OCI-LY1 (cell line): ENCODE data around the gene FMN1.

Experiments used
- CTCF ChIP-seq: fragments of 200-600 bp; sonication (generic), shearing (Covaris generic); IDR thresholded peaks from 2 replicates; pipeline ENCODE4 v1.5.1; 2017; ENCODE audit warnings: mild to moderate bottlenecking, antibody characterized with exemption, low read length, moderate library complexity, mixed read lengths
- EZH2 ChIP-seq: fragments of 200-600 bp; sonication (generic), shearing (Covaris generic); IDR thresholded peaks from 2 replicates; pipeline ENCODE4 v1.8.0; 2017; ENCODE audit warnings: borderline replicate concordance, mixed run types, mild to moderate bottlenecking, antibody characterized with exemption, low read length, moderate library complexity, mixed read lengths

- TF ChIP-seq EZH2 (no peak), CTCF (no peak)
These were observed 162.5 kb downstream of the FMN1 start for GRCh38 chr15:33032053-33032452.
